ENCODE data around the gene PCBP4.

The PCBP4 gene

DNA sequence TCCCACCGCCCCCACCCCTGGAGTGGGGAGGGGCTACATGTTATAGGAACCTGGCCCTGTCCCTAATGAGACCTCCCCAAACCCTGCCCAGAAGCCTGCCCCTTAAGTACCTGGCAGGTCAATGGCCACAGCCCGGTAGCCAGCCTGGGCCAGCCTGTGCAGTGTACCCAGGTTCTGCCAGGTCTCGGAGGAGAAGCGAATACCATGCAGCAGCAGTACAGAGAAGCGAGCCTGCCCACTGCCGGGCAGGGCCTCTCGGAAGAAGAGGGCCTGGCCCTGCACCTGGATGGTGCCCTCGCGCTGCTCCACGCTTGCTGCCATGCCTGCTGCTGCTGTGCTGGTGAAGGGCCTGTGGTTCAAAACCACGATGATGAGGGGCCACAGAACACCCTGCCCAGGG lies 4.1 kb upstream of the PCBP4 start:
- DNase-seq (ENCODE audit: low read depth), result no peak
- TF ChIP-seq, protein P1, sequence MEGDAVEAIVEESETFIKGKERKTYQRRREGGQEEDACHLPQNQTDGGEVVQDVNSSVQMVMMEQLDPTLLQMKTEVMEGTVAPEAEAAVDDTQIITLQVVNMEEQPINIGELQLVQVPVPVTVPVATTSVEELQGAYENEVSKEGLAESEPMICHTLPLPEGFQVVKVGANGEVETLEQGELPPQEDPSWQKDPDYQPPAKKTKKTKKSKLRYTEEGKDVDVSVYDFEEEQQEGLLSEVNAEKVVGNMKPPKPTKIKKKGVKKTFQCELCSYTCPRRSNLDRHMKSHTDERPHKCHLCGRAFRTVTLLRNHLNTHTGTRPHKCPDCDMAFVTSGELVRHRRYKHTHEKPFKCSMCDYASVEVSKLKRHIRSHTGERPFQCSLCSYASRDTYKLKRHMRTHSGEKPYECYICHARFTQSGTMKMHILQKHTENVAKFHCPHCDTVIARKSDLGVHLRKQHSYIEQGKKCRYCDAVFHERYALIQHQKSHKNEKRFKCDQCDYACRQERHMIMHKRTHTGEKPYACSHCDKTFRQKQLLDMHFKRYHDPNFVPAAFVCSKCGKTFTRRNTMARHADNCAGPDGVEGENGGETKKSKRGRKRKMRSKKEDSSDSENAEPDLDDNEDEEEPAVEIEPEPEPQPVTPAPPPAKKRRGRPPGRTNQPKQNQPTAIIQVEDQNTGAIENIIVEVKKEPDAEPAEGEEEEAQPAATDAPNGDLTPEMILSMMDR (IDR thresholded peaks at IDR 0.05; ENCODE audit: low read depth, low read length, missing control alignments), result no peak
- H3K4me3 ChIP-seq (ENCODE audit: low read depth, low read length), result no peak overlapping the region
- in situ Hi-C loops (cut with HindIII; ENCODE audit: low sequenced_read_pairs), result no loop called here

DNA sequence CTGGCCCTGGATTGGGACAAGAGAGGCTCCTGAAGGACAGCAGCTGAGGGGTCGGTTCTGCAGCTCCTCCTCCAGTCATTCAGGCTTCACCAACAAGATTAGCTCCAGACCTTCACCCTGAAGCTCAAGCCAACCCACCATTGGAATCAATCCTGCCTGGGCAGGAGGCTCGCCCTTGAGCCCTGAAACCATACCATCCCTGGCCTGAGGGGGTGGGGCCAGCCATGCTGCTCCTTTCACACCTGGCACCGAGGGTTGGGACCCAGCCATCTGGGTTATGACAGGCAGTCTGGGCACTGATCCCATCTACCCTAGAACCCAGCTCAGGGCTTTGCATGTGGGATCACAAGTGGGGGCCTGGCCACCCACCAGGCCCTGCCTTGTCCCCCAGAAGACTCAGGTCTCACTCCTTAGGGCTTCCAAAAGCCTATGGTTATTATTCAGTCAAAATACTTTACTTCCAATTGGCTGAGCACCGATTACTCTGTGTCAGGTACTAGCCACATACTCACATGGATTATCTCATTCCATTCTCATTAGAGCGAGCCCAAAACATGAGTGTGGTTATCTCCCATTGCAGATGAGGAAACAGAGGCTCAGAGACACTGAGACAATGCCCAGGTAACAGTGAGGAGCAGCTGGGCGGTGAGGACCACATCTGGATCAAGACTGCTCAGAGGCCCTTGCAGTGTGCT lies 3.5 kb upstream of the PCBP4 start:
- in situ Hi-C loops (cut with HindIII; ENCODE audit: low sequenced_read_pairs), result no loop called here
- H3K4me3 ChIP-seq (ENCODE audit: low read depth, low read length), result no peak overlapping the region
- DNase-seq (ENCODE audit: low read depth), result no peak

DNA sequence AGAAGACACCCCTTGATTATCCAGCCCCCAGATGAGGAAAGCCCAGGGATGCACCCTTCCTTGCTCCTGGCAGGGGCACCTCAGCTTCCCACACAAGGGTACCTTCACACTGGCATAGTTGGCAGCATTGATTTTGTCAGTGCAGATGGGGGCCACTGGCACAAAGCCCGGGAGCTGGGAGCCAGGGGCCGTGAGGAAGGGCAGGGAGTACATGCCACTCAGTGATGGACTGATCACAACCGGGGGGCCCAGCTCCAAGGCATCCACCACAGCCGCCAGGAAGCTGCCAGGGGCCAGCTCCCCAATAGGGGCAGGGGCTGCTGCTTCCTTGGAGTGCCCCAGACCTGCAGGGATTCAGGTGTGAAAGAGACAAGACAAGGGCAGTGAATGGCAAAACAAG lies 2.6 kb upstream of the PCBP4 start:
- TF ChIP-seq, protein P1 (IDR thresholded peaks at IDR 0.05; ENCODE audit: low read depth, low read length, missing control alignments), result no peak
- no peak for DNase-seq (ENCODE audit: low read depth)
- in situ Hi-C loops (cut with HindIII; ENCODE audit: low sequenced_read_pairs), result no loop called here
- no peak overlapping the region for H3K4me3 ChIP-seq (ENCODE audit: low read depth, low read length)

More for the DNA sequence above, 3.5 kb upstream of the PCBP4 start:
- TF ChIP-seq, protein P1 (IDR thresholded peaks at IDR 0.05; ENCODE audit: low read depth, low read length, missing control alignments), result no peak

DNA sequence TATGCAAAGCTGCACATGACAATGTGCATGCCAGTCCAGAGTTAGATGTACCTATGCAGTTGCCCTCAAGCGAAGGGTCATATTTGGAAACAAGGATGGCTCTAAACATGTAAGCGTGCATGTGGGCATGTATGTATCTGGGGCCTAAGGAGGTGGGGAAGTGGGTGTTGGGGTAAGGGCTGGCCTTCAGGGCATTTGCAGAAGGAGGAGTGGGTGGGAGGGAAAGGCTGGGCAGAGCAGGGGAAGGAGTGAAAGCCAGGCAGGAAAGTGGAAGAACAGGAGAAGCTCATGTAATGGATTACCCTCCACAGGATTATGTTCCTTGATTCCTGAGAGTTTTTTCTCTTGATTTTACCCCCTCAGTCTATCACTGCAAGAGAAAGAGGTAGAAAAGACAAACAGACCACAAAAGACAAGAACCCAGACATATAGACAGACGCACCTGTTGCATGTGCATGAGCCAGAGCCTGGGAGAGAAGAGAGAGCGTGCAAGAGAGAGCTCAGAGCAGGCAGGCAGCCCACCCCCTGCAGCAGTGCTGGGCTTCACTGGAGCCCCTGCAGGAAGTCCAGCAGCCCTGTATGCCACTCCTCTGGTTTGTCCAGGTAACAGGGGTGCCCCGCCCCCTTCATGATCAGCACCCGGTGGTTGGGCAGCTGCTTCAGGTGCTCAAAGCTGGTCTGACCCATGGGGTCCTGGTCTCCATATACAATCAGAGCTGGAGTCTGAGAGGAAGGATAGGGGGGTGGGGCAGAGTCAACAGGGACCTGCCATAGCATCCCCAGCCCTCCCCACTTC lies 1.8 kb upstream of the PCBP4 start:
- DNase-seq (ENCODE audit: low read depth), result no peak
- TF ChIP-seq, protein P1 (IDR thresholded peaks at IDR 0.05; ENCODE audit: low read depth, low read length, missing control alignments), result no peak
- in situ Hi-C loops (cut with HindIII; ENCODE audit: low sequenced_read_pairs), result no loop called here
- H3K4me3 ChIP-seq (ENCODE audit: low read depth, low read length), result peak overlapping the region; percentile 64

DNA sequence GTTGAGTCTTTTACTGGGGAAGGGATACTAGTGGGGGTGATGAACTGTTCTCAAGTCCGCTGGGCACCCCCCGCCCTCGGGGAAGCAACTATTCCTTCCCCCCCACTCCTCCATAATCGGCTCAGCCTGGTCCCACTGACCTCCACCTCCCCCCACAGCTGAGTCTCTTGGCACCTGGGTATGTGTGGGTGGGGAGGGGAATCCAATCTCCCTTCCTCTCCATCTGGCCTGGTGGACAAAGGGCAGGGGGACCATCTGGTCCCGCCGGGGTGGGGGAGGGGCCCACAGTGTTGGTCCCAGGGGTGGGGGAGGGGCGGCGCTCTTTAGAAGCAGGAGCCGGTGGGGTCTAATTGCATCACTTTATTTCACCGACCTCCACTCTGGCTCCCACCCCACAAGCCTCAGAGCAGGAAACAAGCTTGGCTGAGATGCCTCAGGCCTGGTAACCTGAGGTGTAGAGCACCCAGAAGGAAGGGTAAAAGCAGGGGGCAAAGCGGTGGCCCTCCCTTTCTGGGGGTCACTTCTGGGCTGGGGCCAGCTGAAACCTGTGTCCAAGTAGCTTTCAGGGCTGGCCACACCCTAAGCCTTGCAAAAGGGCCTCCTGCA lies 1.0 kb upstream of the PCBP4 start:
- TF ChIP-seq, protein P1 (IDR thresholded peaks at IDR 0.05; ENCODE audit: low read depth, low read length, missing control alignments), result no peak
- in situ Hi-C loops (cut with HindIII; ENCODE audit: low sequenced_read_pairs), result no loop called here
- peak overlapping the region; percentile 64 for H3K4me3 ChIP-seq (ENCODE audit: low read depth, low read length)
- DNase-seq (ENCODE audit: low read depth), result no peak

DNA sequence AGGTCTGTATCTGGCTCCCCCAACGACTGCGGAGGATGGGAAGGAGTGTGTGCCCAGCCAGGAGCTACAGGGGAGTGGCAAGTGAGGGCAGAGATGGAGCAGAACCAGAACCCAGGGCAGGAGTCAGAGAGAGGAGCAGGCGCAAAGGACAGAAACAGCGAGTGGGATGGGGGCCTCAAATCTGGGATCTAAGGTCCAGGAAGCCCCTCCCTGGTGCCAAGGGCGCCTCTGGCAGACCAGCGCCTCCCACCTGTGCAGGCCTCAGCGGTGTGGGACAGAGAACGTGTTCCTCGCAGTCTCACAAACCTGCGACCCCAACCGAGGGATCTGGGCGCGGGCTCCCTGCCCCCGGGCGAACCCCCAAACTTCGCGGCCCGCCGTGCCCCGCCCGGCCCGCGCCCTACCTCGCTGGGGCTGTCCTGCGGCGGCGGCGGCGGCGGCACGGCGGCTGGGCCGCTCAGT lies 301 bp downstream of the PCBP4 start:
- TF ChIP-seq, protein P1 (IDR thresholded peaks at IDR 0.05; ENCODE audit: low read depth, low read length, missing control alignments), result no peak
- no peak for DNase-seq (ENCODE audit: low read depth)
- in situ Hi-C loops (cut with HindIII; ENCODE audit: low sequenced_read_pairs), result no loop called here
- peak overlapping the region; percentile 64 for H3K4me3 ChIP-seq (ENCODE audit: low read depth, low read length)

Measured in astrocyte of the cerebellum (primary cell).